ENCODE results near the gene NRARP. TPM values are rescaled to one million over a fixed set of nuclear protein-coding genes. Genes with fewer than 3 reads are reported as not detected.
A peak's percentile ranks its signal among the peaks of the same experiment; 100 is the strongest.

NRARP gene
- total and polyA plus RNA-seq, 2 of the 13 experiments (the other 11 are each of a cell fraction or from before 2014, with no cell fraction given) = 0.22 to 0.46 TPM

GRCh38 chr9:137277329-137278041, 24.6 kb downstream of the NRARP start, which contains the start of gene TOR4A (continued):
- TF ChIP-seq HMGXB3 (CRISPR knock-in tag; IDR thresholded peaks at IDR 0.05; ENCODE audit: borderline replicate concordance) (peak; percentile 78; the same call in 1 of the 2 replicates), NR2F1 (CRISPR knock-in tag; IDR thresholded peaks at IDR 0.05) (0 out of 4 replicates have a peak, but pooled peaks of 1 of the 2 experiments have one; percentile 34), GATAD1 (CRISPR knock-in tag; IDR thresholded peaks at IDR 0.05) (peak; percentile 81), FOXO4 (CRISPR knock-in tag; conservative IDR thresholded peaks at IDR 0.05) (peak; percentile 94; the same call in 1 of the 2 replicates), E2F1 (CRISPR knock-in tag; IDR thresholded peaks at IDR 0.05) (peak; percentile 58; the same call in 1 of the 2 replicates), MAF1 (CRISPR knock-in tag; IDR thresholded peaks at IDR 0.05; ENCODE audit: borderline replicate concordance) (peak; percentile 87), SMARCE1 (IDR thresholded peaks at IDR 0.05; ENCODE audit: borderline replicate concordance) (no peak), TBX3 (IDR thresholded peaks at IDR 0.05; ENCODE audit: borderline replicate concordance) (peak; percentile 51; the same call in 1 of the 2 replicates), ZSCAN9 (CRISPR knock-in tag; IDR thresholded peaks at IDR 0.05; ENCODE audit: borderline replicate concordance) (peak; percentile 65), TRIM22 (IDR thresholded peaks at IDR 0.05) (no peak), TBX2 (CRISPR knock-in tag; IDR thresholded peaks at IDR 0.05; ENCODE audit: borderline replicate concordance) (peak; percentile 79; the same call in 1 of the 2 replicates), STAT5B (CRISPR knock-in tag; IDR thresholded peaks at IDR 0.05) (0 out of 2 replicates have a peak, but pooled peaks have one; percentile 48), HNF4G (IDR thresholded peaks at IDR 0.05; ENCODE audit: borderline replicate concordance, low read depth, low read length) (0 out of 2 replicates have a peak, but pooled peaks have one; percentile 5), HNF4G (CRISPR knock-in tag; IDR thresholded peaks at IDR 0.05; ENCODE audit: borderline replicate concordance, low read depth) (no peak; the same call in 1 of the 2 replicates), ZNF891 (CRISPR knock-in tag; IDR thresholded peaks at IDR 0.05) (peak; percentile 76; the same call in 1 of the 2 replicates), PRDM4 (CRISPR knock-in tag; IDR thresholded peaks at IDR 0.05; ENCODE audit: borderline replicate concordance) (no peak), GABPB1 (CRISPR knock-in tag; IDR thresholded peaks at IDR 0.05) (peak; percentile 91), ZNF7 (CRISPR knock-in tag; IDR thresholded peaks at IDR 0.05) (no peak)
